Bronchial epithelial cell (primary cell): ENCODE measurements around the gene ADPRHL1. TPM values are rescaled to one million over a fixed set of nuclear protein-coding genes. Genes with fewer than 3 reads are reported as not detected.

ENCODE experiments used
- DNase-seq: peaks from one replicate; pipeline ENCODE4 v3.0.0-alpha.2; 2010; ENCODE audit warnings: low read depth
- FAIRE-seq: peaks from 2 replicates; lab custom pipeline; 2011; peaks lifted over from hg19 to GRCh38; lab: Jason Lieb, UNC
- H3K27me3 ChIP-seq: 2 replicates; pipeline ENCODE4 v1.5.1; 2011; ENCODE audit warnings: low read length; ENCODE audit not compliant: control insufficient read depth, insufficient read depth
- H3K36me3 ChIP-seq: 2 replicates; pipeline ENCODE4 v1.5.1; 2011; ENCODE audit warnings: low read length; ENCODE audit not compliant: control insufficient read depth, insufficient read depth
- H3K4me3 ChIP-seq: 2 replicates; pipeline ENCODE4 v1.5.1; 2011; ENCODE audit warnings: mild to moderate bottlenecking, low read depth, low read length, control low read depth
- total RNA-seq: library from RNA; depleted of rRNA; stranded (reverse); fragments of >200 nt; gene quantifications from 2 replicates; pipeline ENCODE4 v1.2.1, GENCODE V29; 2014
- TF ChIP-seq, protein P1 (sequence below): IDR thresholded peaks from 2 replicates; pipeline ENCODE4 v1.5.1; 2011; ENCODE audit warnings: mild to moderate bottlenecking, moderate library complexity, low read length, control low read depth, inconsistent platforms; ENCODE audit not compliant: insufficient read depth, severe bottlenecking

Gene ADPRHL1
- total RNA-seq = 0.26 and 1.0 TPM in 2 replicates

DNA sequence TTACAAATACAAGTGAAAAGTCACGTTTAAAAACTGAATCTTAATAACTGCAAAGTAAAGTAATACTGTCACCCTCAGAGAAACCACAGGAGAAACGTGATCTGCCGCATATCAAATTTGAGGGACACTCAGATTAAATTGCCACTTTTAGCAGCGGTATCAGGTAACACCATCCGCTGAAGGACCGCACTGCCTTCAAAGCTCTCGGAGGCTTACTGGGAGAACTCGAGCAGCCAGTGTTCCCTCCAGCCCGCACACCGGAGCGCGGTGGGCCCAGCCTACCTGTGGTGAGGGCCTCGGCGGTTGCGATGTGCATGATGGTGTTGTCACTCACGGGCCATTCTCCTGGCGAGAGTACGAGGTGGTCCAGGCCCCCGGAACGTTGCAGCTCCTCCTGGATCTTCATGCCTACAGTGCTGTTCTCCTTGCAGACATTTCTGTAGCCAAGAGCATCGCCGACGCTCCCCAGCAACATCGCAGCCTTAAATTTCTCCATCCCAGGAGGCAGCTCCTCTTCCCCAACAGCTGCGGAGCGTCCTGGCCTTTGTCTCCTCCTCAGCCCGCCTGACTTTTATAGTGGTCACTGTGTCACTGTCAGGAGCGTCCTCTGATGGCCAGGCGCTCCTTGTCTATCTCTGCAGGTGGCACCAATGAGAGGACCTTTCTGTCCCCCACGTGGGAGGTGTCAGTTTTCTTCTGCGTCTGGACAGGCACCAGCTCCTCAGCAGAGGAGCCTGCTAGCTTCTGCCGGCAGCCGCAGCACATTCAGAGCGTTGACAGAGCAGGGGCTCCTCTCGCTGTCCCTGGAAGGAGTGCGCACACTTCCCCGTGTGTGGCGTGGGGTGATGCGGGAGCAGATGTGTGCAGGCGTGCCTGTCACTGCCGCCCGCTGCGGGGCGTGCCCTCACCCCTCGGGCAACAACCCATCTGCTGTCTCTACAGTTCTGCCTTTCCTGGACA is at the start of gene ADPRHL1:
TSS of gene ADPRHL1 (minus strand) at position 547 of the 960 bp plus-strand sequence. CDS start at position 496, 51 bp downstream.
- peaks cover 6% of the 10 kb centered on the region for H3K36me3 ChIP-seq
- FAIRE-seq = no peak
- H3K27me3 ChIP-seq = no peaks in the 10 kb centered on the region
- no peak for DNase-seq
- TF ChIP-seq, protein P1, sequence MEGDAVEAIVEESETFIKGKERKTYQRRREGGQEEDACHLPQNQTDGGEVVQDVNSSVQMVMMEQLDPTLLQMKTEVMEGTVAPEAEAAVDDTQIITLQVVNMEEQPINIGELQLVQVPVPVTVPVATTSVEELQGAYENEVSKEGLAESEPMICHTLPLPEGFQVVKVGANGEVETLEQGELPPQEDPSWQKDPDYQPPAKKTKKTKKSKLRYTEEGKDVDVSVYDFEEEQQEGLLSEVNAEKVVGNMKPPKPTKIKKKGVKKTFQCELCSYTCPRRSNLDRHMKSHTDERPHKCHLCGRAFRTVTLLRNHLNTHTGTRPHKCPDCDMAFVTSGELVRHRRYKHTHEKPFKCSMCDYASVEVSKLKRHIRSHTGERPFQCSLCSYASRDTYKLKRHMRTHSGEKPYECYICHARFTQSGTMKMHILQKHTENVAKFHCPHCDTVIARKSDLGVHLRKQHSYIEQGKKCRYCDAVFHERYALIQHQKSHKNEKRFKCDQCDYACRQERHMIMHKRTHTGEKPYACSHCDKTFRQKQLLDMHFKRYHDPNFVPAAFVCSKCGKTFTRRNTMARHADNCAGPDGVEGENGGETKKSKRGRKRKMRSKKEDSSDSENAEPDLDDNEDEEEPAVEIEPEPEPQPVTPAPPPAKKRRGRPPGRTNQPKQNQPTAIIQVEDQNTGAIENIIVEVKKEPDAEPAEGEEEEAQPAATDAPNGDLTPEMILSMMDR = no peak
- no peak within 1 kb of the TSS for H3K4me3 ChIP-seq

DNA sequence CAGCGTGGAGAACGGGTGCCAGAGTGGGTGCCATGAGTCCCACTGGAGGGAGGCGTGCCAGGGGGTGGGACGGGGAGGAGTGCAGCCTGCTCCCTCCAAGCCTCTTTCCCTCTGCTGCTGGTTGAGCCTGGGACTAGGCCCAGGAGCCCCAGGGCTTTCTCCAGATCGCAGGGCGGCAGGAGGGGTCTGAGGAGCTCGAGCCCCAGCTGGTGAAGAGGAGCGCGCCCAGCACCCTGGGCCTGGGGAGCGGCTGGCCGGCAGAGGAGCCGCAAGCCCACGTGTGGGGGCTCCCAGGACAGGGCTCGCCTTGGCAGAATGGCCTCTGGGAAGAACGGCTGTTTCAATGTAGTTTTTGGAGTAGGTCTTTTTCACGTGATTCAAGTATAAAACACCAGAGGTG is 49.4 kb upstream of the ADPRHL1 start:
- peaks cover 33% of the 10 kb centered on the region for H3K36me3 ChIP-seq
- FAIRE-seq (no peak), DNase-seq (no peak)
- TF ChIP-seq, protein P1 = no peak
- no peak overlapping the region for H3K4me3 ChIP-seq
- no peaks in the 10 kb centered on the region for H3K27me3 ChIP-seq

DNA sequence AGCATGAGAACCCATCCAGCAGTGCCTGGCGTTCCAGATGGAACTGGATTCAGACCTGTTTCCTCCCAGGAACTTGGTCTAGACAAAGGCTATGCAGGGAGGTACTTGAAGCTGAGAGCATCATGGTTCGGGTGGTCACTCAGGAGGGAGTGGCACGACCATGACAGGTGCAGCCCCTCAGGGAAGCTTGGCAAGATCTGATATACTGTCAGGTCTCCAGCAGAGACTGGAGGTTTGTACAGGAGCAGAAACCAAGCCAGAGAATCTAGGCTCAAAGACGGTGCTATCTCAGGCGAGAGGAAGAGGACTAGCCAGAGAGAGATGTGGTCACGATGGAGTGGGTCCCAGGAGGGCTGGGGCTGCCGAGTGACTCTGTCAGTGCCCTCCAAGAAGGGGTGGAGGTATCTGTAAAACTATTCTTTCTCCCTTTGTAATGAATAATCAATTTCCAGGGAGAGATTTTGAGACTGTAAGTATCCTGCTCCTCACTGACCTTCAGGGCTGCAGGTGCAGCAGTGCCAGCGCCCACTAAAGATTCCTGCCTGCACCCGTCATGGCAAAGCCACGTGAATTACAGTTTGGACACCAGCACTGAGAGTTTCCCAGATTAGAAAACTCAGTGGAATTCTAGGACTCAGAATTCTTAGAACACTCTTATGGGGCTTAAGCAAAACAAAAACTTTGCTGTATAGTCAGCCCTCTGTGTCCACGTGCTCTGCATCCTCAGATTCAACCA is 47.4 kb upstream of the ADPRHL1 start:
- Histone ChIP-seq H3K4me3 (no peak overlapping the region), H3K36me3 (peaks cover 47% of the 10 kb centered on the region), H3K27me3 (no peaks in the 10 kb centered on the region)
- no peak for DNase-seq
- TF ChIP-seq, protein P1 = no peak
- FAIRE-seq = peak; percentile 85

DNA sequence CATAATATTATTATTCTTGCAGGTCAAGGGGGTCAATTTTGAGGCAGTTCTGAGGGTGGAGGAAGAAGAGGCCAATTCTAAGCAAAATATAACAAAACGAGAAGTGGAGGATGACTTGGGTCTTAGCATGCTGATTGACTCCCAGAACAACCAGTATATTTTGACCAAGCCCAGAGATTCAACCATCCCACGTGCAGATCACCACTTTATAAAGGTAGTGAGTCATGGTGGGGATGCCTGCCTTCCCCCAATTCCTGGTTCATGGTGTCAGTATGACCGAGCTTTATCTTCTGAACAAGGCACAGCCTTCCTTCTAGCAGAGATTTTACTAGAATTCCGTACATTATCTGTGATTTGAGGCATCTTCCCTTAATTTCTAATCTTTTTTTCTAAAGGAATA is 46.6 kb upstream of the ADPRHL1 start:
- no peak overlapping the region for H3K4me3 ChIP-seq
- H3K27me3 ChIP-seq = no peaks in the 10 kb centered on the region
- peaks cover 47% of the 10 kb centered on the region for H3K36me3 ChIP-seq
- no peak for DNase-seq
- no peak for FAIRE-seq
- TF ChIP-seq, protein P1 = no peak

DNA sequence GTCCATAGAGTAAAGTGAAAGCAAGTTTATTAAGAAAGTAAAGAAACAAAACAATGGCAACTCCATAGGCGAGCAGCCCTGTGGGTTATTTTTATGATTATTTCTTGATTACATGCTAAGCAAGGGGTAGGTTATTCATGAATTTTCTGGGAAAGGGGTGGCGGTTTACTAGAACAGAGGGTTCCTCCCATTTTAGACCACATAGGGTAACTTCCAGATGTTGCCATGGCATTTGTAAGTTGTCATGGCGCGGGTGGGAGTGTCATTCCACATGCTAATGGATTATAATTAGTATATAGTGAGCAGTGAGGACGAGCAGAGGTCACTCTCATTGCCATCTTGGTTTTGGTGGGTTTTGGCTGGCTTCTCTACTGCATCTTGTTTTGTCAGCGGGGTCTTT is 45.6 kb upstream of the ADPRHL1 start:
- Histone ChIP-seq H3K4me3 (no peak overlapping the region), H3K36me3 (peaks cover 41% of the 10 kb centered on the region), H3K27me3 (no peaks in the 10 kb centered on the region)
- TF ChIP-seq, protein P1 = no peak
- DNase-seq = no peak
- FAIRE-seq = no peak
